GM18505 (cell line): Measurements from ENCODE around the gene CACNA1H.

Source experiments
- ATAC-seq: cut with Tn5 transposase; IDR thresholded peaks from one replicate; pipeline ENCODE4 v1.9.1; 2021; ENCODE audit not compliant: unreplicated experiment
- POLR2A ChIP-seq: IDR thresholded peaks from 4 replicates; pipeline ENCODE4 v1.6.1; 2011; ENCODE audit warnings: borderline replicate concordance; ENCODE audit not compliant: insufficient read depth, insufficient read length; ENCODE audit errors: extremely low read depth

The CACNA1H gene

DNA sequence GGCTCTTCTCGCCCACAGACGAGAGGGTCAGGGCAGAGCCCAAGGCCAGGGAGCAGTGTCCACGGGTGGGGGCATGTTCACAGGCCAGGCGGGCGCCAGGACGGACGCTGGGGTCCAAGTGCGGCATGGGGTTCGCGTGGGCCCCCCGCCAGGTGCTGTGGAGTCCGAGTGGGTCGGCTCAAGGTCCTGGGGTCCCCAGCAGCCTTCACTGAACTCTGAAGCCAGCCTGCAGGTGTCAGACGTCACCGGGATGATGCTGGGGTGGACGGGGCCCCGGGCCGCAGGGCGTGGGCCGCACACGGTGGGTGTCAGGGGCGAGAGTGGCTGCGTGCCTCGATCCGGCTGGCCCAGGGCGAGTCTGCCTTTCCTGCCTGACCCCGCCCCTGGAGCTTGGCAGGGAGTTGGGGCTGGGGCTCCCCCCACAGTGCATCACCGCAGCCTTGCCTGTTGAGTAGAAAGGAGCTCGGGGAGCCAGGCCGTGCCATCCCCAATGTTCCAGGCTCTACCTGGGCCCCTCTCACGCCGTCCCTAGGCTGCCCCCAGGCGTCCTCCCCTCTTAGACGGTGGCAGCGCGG lies 19.0 kb downstream of the CACNA1H start:
- TF ChIP-seq POLR2A = no peak
- no peak for ATAC-seq

DNA sequence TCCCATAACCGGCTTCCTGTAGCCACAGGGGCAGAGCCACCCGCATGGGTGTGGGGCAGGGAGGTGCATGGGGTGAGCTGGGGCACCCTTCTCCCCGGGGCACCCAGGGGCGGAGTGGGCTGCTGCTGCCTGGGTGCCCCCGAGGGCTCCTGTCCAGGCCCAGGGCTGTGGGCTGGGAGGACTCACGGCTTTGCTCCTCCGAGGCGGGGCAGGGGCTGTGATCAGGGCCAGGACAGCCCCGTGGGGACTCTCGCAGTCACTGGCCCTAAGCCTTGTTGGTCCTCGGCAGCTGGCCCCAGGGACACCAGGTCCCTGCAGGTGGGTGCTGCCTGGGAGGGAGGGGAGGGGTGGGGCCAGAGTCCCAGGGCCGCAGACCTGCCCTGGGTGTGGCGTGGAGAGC lies 19.7 kb downstream of the CACNA1H start:
- TF ChIP-seq POLR2A = no peak
- no peak for ATAC-seq

DNA sequence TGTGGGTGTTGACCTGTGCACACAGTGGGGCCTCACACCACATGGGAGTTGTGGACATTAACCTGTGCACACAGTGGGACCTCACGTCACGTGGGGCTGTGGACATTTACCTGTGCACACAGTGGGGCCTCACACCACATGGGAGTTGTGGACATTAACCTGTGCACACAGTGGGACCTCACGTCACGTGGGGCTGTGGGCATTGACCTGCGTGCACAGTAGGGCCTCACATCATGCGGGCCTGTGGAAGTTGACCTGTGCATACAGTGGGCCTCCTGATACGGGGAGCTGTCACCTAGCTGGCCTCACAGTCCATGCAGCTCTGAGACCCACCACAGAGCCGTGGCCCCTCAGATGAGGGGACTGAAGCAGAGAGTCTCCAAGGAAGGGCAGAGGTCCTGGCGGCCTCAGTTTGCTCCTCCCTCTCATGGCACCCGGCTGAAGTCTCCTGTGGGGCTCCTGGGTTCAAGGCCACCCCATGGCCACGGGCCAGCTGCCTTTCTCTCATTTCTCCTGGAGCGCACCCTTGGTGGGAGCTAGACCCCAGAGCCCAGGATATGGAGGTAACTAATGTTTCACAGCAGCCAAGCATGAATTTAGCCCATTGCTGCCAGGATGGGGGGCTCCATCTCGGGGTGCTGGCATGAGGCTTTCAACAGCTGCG lies 21.0 kb downstream of the CACNA1H start:
- no peak for TF ChIP-seq POLR2A
- ATAC-seq = no peak

DNA sequence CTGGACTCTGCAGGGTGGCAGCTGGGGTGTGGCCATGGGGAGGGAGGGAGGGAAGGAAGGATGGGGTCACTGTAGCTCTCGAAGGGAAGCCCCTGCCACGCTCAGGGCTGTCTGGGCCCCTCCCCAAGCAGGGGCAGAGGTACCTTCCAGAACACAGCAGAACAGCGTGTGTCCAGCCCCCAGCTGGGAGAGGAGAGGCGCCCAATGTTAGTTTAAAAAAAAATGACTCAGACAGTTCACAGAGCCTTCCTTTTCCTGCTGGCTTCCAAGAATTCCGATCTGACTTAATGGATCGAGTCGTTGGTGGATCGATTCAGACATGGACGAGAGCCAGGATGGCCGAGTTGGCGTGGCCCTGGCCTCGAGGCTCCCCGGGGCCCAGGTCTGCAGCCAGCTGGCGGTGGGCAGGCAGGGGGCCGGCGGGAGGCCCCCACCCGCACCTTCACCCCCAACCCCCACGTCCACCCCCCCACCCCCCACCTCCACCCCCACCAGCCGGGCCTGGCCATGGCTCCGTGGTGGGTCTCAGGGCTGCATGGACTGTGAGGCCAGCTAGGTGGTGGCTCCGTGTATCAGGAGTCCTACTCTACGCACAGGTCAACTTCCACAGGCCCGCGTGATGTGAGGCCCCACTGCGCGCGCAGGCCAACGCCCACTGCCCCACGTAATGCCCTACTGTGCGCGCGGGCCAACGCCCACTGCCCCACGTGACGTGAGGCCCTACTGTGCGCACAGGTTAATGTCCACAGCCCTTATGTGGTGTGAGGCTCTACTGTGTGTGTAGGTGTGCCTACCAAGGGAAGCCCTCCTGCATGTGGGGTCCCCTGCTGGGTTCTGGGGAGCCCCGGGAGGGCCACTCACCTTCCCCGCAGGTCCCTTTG lies 21.8 kb downstream of the CACNA1H start:
- no peak for TF ChIP-seq POLR2A
- ATAC-seq = no peak

DNA sequence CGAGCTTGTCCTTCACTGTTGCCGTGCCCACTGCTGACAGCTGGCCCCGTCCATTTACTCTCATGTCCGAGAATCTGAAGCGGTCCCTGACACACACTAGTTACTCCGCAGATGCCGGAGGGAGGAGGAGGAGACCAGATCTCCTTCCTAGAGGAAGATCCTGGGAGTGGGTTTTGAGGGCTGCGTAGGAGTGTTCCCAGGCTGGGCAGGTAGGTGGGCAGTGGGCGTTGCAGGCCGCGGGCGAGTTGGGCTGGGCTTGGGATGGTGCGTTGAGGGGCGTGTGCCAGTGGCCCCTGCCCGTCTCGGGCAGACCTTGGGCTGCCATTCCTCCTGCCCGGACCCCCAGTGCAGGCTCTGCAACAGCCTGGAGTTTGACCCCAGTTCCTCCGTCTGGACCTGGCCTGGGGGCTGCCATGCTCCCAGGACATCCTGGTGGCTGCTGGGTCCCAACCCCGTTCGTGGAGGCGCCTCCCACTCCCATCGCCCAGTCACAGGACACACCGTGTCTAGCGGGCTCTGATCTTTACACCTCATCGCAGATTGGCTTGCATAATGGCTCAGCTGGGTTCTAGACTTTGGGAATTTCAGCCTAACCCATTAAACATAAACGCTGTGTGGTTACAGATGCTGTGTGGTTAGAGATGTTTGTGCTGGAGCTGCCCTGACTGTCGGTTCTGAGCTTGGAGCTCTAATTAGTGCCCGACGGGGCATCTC lies 22.8 kb downstream of the CACNA1H start:
- ATAC-seq = no peak
- no peak for TF ChIP-seq POLR2A

DNA sequence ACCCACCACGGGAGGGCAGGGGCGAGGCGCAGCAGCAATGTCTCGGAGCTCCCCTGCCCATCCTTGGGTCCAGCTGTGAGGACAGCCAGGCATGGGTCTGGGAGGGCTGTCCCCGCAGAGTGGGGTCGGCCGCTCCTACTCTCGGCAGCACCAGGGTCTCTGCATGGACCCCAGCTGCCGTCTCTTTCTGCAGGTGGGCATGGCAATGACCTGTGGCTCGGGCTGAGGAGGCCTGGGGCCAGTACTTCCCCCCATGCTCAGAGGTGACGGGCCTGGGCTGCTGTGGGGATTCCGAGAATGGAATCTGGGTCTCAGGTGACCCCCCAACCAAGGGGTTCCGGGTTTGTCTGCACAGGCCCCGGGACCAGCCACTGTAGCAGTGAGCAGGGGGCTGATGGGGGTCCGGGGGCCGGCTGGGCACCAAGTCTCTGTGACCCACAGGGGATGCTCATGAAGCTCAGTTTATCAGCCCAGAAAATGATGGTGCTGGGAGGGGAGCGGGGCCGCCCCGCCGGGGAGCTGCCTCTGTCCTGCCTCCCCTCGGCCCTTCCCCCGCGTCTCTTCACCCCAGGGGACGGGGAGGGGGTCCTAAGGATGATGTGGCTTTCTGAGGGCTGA lies 23.5 kb downstream of the CACNA1H start:
- no peak for TF ChIP-seq POLR2A
- no peak for ATAC-seq

DNA sequence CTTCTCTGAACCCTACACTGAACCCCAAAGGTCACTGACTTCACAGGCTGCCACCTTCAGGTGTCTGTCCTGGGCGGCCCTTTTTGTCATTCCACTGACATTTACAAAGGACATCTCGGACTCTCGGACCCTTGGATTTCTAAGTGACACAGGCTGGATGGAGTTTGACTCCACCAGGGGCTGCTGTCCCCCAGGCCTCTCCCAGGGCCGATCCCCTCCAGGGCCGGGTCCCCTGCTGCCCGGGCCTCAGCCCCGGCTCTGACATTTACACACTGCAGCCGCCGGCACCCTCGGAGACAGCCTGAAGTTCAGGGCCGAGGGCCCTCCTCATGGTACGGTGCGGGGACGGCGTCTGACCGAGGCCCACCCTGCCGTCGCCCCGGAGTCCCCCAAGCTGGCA lies 24.1 kb downstream of the CACNA1H start:
- ATAC-seq = no peak
- TF ChIP-seq POLR2A = no peak

DNA sequence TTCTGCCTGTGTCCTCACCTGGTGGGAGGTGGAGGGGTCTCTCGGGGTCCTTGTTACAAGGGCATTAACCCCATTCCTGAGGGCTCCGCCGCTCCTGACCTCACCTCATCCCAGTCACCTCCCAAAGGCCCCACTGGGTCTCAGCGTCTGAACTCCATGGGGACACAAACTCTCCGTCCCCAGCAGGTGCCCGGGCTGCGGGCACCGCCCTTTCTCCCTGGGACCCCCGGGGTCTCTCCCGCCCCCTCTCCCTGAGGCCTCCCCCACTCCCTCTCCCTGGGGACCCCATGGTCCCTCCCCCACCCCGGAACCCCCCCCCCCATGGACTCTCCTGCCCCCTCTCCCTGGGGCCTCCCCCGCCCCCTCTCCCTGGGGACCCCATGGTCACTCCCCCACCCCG lies 24.8 kb downstream of the CACNA1H start:
- no peak for ATAC-seq
- no peak for TF ChIP-seq POLR2A

DNA sequence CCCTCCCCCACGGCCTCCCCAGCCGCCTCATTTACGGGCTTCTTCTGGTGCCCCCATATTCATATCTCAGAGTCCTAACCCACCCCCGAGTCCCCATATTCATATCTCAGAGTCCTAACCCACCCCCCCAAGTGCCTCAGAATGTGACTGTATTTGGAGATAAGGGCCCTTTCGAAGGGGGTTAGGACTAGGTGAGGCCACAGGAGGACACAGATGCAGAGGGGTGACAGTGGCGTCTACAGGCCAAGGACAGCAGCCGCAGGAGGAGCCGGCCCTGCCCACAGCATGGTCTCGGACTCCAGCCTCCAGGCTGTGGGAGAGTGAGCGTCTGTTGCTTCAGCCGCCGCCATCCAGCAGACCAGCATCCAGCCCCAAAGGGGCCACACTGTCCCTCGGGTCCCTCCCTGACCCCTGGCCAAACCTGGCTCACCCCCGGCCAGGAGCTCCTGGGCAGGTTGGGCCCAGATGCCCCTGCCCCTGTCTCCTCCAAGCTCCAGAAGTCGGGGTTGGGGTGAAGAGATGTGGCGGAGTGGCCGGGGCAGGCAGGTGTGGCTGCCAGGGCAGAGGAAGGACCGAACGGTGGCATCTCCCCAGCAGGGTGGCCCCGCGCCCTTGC lies 25.5 kb downstream of the CACNA1H start:
- no peak for TF ChIP-seq POLR2A
- no peak for ATAC-seq

DNA sequence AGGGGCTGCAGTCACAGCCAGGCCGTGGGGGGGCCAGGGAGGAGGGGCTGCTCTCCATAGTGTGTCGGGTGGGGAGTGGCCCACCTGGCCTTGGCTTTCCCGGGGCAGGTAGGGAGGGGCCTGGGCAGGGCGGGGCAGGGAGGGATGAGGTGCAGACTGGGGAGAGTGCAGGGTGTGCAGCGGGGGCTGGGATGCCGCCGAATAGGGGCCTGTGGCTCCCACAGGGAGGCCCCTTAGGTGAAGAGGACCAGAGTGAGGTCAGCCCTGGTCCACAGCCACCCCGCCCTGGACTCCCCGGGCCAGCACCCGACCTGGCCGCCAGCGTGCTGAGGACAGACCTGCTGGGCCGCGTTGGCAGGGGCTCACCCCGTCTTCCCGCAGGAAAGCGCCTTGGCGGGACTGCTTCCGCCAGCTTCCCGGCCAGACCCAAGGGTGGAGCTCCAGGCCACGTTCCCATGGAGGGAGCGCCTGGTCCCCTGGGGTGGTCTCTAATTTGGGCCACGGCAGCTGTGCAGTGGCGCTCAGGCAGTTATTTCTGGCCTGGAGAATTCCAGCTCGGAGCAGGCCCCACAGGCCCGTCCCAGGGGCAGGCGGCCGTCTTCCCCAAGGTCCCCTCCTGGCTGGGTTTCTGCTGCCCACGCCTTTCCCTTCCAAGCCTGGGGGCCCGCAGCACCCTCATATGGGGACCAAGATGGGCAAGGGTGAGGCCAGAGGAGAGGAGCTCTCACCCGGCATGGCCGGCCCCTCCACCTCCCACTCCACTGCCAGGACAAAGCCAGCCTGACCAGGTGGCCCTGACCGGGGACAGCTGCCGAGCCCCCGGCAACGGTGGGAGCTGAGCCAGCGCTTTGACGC lies 27.9 kb downstream of the CACNA1H start:
- TF ChIP-seq POLR2A = no peak
- ATAC-seq = no peak

DNA sequence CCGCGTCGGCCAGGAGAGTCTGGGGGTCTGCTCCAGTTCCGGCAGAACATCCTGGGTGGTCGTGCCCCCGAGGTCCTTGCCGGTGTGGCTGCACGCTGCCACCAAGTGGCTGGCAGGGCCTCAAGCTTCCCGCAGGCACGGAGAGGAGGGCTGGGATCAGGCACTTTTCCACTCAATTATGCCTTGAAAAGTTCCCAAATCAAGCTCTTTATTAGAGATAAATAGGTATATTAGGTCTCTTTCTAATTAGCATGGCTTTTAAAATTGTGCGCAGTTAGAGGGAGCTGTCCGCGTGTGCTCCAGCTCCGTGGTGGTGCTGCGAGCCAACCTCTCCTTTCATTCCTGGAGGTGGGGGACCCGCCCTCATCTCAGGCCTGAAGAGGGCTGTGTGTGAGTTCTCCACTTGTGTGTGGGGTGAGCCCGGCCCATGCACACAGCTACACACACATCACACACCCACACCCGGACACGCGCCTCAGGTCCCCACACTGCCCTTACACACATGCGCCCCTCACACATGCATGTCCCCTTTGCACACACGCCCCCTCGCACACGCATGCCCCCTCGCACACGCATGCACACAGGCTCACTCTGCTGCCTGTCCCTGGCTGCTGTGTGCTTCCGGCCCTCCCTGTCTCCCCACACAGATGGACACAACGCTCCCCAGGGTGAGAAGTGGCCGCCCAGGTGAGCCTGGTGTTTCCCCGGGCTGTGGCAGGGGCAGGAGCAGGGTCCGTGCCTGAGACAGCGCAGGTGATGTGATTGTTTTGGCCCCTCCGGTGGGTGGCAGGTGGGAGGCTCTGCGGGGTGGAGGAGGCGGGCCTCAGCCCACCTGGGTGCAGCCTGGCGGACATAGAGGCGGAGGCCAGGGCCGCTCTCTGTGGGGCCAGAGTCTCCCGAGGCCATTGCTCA lies 28.8 kb downstream of the CACNA1H start:
- no peak for TF ChIP-seq POLR2A
- no peak for ATAC-seq
